Gastrocnemius medialis (tissue), 4 donors: Measurements from ENCODE around the gene RAB22A.

Experiments
- CTCF ChIP-seq, 5 experiments: fragments of 450-650 bp in 3 of 5; fragments of 200-600 bp in 2 of 5; sonication (generic) in 2 of 5; IDR thresholded peaks in 4 of 5; conservative IDR thresholded peaks in 1 of 5; 1 replicate in 4 of 5; 2 replicates in 1 of 5; pipeline ENCODE4 v1.5.1; 2016 to 2019; ENCODE audit warnings: antibody characterized with exemption in 5 of 5, mild to moderate bottlenecking in 3 of 5, moderate library complexity in 3 of 5
- POLR2A ChIP-seq, 2 donors: fragments of 450-650 bp; IDR thresholded peaks; one replicate each; pipeline ENCODE4 v1.6.1; 2017; ENCODE audit warnings: antibody characterized with exemption in 2 of 2, mild to moderate bottlenecking in 2 of 2, moderate library complexity in 2 of 2

- TF ChIP-seq CTCF (IDR thresholded peaks at IDR 0.05 in 4 of 5, conservative IDR thresholded peaks at IDR 0.05 in 1 of 5) = no peak
- TF ChIP-seq POLR2A (IDR thresholded peaks at IDR 0.05) = no peak
Observed at GRCh38 chr20:58277578-58278472, 31.7 kb upstream of the RAB22A start.
